Measurements from ENCODE around the gene FPR3. TPM values are rescaled to one million over a fixed set of nuclear protein-coding genes. Genes with fewer than 3 reads are reported as not detected.
A peak's percentile ranks its signal among the peaks of the same experiment; 100 is the strongest.

The FPR3 gene
- total and polyA plus RNA-seq, 11 donors: 0.38 to 35.5 (median 2.9) TPM

- H3K4me1 ChIP-seq: peaks cover 0 to 80% (median 0%) of the 10 kb centered on the region in 12 donors
- peak overlapping the region in 1 of 12 donors; percentile 87 for H3K27ac ChIP-seq
- no peaks in the 10 kb centered on the region for H3K27me3 ChIP-seq
- DNase-seq (no peak), ATAC-seq (no peak)
- peaks cover 0 to under 1% (median 0%) of the 10 kb centered on the region in 12 donors for H3K9me3 ChIP-seq
- no peak overlapping the region for H3K4me3 ChIP-seq
- 68 to 75% (median 70%) methylated on average over 3 of the region's 3 CpGs for WGBS, 4 donors
- TF ChIP-seq POLR2A (IDR thresholded peaks at IDR 0.05) (no peak), CTCF (IDR thresholded peaks at IDR 0.05) (no peak)
- no peaks in the 10 kb centered on the region for H3K36me3 ChIP-seq
- intact Hi-C loops (cut with DNase I): no loop called here
Observed at GRCh38 chr19:51821456-51821855, 26.5 kb downstream of the FPR3 start.

GRCh38 chr19:51821921-51822320 lies 27.0 kb downstream of the FPR3 start:
- Histone ChIP-seq H3K27me3 (no peaks in the 10 kb centered on the region), H3K9me3 (peaks cover 0 to 5% (median 0%) of the 10 kb centered on the region in 12 donors), H3K27ac (peak overlapping the region in 1 of 12 donors; percentile 87), H3K36me3 (no peaks in the 10 kb centered on the region), H3K4me1 (peaks cover 0 to 75% (median 0%) of the 10 kb centered on the region in 12 donors), H3K4me3 (no peak overlapping the region)
- ATAC-seq (no peak), DNase-seq (no peak)
- intact Hi-C loops (cut with DNase I): no loop called here
- no peak for TF ChIP-seq CTCF (IDR thresholded peaks at IDR 0.05)
- no peak for TF ChIP-seq POLR2A (IDR thresholded peaks at IDR 0.05)

DNA sequence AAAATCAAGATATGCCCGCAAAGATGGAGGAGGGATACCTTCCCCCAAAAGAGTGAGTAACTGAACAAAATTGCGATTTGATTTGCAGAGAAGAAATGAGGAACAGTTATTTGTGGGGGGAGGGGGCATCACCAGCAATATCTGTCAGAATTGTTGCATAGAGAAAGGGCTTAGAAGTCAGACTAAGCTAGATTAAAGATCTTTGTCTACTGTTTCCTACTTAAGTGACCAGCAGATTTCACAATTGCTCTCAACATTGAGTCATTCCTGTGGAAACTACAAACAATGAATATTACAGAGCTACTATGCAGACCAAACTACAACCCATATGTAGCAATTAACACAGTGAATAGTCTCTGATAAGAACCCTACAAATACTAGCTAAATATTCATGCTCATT lies 27.4 kb downstream of the FPR3 start:
- no peak for TF ChIP-seq CTCF (IDR thresholded peaks at IDR 0.05)
- no peak for TF ChIP-seq POLR2A (IDR thresholded peaks at IDR 0.05)
- DNase-seq (no peak), ATAC-seq (peak in 1 of 4 donors; percentile 50)
- intact Hi-C loops (cut with DNase I): no loop called here
- no peak overlapping the region for H3K4me3 ChIP-seq
- H3K4me1 ChIP-seq: peaks cover 0 to 71% (median 0%) of the 10 kb centered on the region in 12 donors
- H3K36me3 ChIP-seq: no peaks in the 10 kb centered on the region
- 74 to 93% (median 86%) methylated on average over 2 of the region's 2 CpGs for WGBS, 4 donors
- peak overlapping the region in 1 of 12 donors; percentile 87 for H3K27ac ChIP-seq
- H3K9me3 ChIP-seq: peaks cover 0 to 8% (median 0%) of the 10 kb centered on the region in 12 donors
- H3K27me3 ChIP-seq: no peaks in the 10 kb centered on the region

GRCh38 chr19:51822946-51823345 lies 28.0 kb downstream of the FPR3 start:
- Histone ChIP-seq H3K4me3 (no peak overlapping the region), H3K36me3 (no peaks in the 10 kb centered on the region), H3K9me3 (peaks cover 0 to 8% (median 0%) of the 10 kb centered on the region in 12 donors), H3K27ac (peak overlapping the region in 1 of 12 donors; percentile 87), H3K27me3 (no peaks in the 10 kb centered on the region), H3K4me1 (peaks cover 0 to 70% (median 0%) of the 10 kb centered on the region in 12 donors)
- DNase-seq (no peak), ATAC-seq (no peak)
- TF ChIP-seq CTCF (IDR thresholded peaks at IDR 0.05) (no peak), POLR2A (IDR thresholded peaks at IDR 0.05) (no peak)
- intact Hi-C loops (cut with DNase I): no loop called here
- 92 to 95% (median 94%) methylated on average over 3 of the region's 3 CpGs for WGBS, 4 donors
